Activated T-cell treated with anti-CD3 and anti-CD28 coated beads, Interleukin-2, amount 50 U/mL, for 48 hours (primary cell): Measurements from ENCODE around the gene ZNF226.
A peak's percentile ranks its signal among the peaks of the same experiment; 100 is the strongest.
"Not testable (repeated sequence)": the region's sequence is repeated elsewhere in the genome, so short reads cannot be mapped to it uniquely, and the experiment has no call there.

ENCODE experiments used
- DNase-seq, 2 experiments: peaks; one replicate each; pipeline ENCODE4 v3.0.0-alpha.2; 2020

Gene ZNF226

DNA sequence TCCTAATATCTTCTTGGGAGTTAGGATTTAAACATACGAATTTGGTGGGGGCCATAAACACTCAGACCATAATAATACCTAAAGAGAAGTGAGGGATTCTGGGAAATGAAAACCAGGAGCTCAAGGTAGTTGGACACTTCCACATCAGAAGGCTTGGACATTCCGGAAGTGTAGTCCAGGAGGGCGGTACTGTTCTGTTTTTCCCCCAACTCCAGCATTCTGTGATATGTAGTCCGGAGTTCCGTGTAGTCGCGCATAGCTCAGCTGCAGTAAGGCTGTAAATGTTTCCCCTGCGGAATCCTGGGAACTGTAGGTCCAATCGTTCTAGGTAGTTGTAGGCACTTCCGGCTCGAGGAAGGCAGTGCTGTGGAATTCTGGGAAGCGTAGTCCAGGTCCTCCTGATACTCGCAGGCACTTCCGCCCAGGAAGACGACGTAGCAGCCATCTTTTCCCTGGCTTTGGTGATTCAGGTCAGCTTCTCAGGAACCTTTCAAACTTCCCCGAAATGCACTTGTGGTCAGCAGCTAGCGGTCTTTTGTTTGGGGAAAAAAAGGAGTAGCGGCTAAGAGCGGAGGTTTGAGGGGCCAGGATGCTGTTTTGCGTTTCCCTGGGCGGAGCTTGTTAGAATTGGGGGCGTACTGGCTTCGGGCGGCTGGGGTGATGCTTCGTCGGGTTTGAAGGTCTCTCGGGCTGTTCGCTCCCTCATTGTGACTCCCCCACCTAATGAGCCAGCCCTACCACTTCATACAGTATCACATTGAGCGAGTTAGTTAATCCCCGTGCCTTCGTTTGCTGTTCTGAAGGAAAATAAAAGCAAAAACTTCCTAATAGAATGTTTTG lies at the start of gene ZNF226:
ZNF226 (plus strand) TSS at position 428 of the 840 bp plus-strand sequence. CDS start 4,981 bp downstream, outside the sequence.
- DNase-seq: peak; percentile 84

DNA sequence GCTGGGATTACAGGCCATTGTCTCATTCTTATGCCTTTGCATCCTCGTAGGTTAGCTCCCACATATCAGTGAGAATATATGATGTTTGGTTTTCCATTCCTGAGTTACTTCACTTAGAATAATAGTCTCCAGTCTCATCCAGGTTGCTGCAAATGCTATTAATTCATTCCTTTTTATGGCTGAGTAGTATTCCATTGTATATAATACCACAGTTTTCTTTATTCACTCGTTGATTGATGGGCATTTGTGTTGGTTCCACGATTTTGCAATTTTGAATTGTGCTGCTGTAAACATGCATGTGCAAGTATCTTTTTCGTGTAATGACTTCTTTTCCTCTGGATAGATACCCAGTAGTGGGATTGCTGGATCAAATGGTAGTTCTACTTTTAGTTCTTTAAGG lies 43.7 kb upstream of the ZNF226 start:
- DNase-seq: not testable (repeated sequence)

DNA sequence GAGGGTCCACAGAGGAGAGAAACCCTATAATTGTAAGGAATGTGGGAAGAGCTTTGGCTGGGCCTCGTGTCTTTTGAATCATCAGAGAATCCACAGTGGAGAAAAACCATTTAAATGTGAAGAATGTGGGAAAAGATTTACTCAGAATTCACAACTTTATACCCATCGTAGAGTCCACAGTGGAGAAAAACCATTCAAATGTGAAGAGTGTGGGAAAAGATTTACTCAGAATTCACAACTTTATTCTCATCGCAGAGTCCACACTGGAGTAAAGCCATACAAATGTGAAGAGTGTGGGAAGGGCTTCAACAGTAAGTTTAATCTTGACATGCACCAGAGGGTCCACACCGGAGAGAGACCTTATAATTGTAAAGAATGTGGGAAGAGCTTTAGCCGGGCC lies 32.9 kb upstream of the ZNF226 start:
- no peak for DNase-seq

DNA sequence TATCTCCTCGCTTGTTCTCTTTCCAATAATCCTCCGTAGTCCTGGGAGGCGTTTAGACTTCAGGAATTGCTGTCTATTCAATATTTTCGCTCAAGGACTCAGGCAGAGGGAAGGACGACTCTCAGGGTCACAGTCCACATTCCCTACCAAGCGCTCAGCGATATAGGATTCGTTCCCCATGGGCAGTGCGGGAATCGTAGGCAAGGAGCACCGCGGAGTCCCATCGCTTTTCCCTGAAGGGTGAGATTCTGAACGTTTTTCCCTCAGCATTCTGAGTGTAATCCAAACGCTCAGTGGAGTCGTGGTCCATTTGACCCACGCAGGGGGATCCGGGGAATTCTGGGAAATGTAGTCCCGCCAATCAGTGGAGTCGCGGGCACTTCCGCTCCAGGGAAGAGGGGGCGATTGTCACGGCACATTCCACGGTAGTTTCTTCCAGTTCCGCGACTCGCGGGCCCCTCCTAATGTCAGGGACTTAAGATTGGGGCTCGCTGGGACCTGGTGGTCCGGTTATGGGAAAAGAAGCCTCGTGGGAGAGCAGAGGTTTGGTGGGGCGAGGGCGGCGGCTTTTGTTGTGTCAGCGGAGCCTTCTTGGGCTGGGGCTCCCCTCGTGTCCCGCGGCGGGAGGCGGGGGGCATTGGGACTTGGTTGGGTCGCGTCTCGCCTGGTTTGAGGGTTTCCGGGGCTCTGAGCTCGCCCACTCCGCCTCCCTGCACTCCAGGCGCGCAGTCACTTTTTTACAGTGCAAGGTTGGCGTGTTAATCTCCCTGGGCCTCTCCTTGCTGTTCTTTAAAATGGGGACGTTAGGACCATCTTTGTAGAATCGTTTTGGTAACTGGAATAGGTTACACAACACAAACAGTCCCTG lies 23.5 kb upstream of the ZNF226 start, which contains the start of gene ZNF234:
ZNF234 (plus strand) TSS at position 364 of the 868 bp plus-strand sequence. CDS start 3,079 bp downstream, outside the sequence.
- peak; percentile 79 to 80 for DNase-seq

DNA sequence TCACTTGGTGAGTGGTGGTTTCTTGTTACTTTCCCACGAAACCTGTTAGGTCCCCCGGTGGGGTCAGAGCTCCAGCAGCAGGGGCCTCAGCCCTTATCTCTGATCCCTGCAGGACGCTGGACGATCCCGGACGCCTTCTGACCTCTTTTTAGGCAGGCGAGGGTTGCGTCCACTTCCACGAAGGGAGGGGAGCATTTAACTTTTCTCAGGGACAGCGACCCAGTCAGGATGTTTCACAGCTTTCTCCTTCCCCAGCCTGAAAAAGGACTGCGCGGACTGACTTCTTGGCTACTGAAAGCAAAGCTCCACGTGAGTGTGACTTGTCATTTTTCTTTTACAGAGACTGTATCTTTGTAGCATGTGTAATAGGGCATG lies 22.9 kb upstream of the ZNF226 start:
- DNase-seq: peak in 1 of 2 experiments; percentile 42

DNA sequence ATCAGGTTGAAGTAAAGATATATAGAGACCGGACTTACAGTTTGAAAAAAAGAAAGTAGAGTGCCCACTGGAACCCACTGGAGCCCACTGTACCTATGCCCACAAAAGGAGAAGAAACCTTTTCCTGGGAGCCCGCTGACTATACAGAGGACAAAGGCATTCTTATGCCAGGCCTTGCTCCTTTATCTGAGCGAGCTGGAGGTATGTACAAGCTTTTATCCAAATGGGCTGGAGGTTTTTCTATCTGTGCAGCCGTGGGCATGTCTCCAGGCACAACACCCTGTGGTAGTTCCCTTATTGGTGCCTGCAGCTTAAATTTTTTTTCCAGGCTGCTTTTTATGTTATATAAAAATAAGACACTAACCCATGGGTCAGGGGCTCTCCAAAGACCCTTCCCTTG lies 15.1 kb upstream of the ZNF226 start:
- no peak for DNase-seq

DNA sequence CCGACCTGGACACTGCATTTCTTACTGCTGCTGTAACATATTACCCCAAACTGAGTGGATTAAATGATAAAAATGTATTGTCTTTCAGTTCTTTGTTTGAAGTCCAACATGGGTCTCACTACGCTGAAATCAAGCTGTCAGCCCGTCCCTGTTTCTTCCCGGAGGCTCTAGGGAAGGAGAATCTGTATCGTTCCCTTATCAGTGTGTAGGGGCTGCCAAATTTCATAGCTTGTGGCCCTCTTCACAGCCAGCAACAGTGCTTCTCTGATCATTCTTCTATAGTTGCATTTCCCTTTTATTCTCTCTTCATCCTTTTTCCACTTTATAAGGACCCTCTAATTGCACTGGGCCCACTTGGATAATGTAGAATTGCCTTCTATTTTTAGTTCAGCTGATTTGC lies 13.4 kb upstream of the ZNF226 start:
- DNase-seq: no peak

DNA sequence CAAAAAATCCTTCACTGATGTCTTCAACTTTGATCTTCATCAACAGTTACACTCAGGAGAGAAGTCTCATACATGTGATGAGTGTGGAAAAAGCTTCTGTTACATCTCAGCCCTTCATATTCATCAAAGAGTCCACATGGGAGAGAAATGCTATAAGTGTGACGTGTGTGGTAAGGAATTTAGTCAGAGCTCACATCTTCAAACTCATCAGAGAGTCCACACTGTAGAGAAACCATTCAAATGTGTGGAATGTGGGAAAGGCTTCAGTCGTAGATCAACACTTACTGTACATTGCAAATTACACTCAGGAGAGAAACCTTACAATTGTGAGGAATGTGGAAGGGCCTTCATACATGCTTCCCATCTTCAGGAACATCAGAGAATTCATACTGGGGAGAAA lies 8.4 kb upstream of the ZNF226 start:
- DNase-seq: no peak

DNA sequence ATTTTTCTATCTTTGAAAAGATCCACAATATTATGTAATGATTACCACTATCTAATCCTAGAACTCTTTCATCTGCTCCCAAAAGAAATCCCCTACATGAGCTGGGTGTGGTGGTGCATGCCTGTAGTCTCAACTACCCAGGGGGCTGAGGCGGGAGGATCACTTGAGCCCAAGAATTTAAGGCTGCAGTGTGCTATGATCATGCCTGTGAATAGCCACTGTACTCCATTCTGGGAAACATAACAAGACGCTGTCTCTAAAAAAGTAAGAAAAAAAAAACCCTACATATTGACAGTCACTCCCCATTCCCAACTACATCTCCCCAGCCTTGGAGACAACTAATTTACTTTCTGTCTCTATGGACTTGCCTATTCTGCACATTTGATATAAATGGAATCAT lies 1.1 kb upstream of the ZNF226 start:
- DNase-seq: no peak

DNA sequence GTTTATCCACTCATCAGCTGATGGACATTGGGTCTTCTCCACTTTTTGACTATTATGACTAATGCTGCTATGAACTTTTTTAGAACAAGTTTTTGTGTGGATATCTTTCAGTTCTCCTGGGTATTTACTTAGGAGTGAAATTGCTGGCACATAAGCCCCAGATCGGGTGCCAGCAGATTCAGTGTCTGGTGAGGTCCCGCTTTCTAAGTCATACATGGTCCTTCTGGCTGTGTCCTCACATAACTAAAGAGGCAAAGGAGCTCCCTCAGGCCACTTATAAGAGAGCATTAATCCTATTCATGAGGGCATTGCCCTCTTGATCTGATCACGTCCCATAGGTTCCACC lies 600 bp upstream of the ZNF226 start:
- no peak for DNase-seq

DNA sequence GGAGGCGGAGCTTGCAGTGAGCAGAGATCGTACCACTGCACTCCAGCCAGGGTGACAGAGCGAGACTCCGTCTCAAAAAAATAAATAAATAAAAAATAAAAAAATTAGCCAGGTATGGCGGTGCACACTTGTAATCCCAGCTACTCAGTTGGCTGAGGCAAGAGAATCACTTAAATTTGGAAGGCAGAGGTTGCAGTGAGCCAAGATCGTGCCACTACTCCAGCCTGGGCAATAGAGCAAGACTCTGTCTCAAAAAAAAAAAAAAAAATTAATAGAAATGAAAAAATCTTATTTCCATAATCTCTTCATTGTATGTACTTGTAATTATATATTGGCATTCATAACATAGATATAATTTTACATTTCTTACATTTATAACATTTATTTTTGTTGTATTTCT lies 5.8 kb downstream of the ZNF226 start:
- not testable (repeated sequence) for DNase-seq

DNA sequence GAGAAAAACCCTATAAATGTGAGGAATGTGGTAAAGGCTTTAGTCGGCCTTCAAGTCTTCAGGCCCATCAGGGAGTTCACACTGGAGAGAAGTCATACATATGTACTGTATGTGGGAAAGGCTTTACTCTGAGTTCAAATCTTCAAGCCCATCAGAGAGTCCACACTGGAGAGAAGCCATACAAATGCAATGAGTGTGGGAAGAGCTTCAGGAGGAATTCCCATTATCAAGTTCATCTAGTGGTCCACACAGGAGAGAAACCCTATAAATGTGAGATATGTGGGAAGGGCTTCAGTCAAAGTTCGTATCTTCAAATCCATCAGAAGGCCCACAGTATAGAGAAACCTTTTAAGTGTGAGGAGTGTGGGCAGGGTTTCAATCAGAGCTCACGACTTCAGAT lies 11.7 kb downstream of the ZNF226 start:
- no peak for DNase-seq

DNA sequence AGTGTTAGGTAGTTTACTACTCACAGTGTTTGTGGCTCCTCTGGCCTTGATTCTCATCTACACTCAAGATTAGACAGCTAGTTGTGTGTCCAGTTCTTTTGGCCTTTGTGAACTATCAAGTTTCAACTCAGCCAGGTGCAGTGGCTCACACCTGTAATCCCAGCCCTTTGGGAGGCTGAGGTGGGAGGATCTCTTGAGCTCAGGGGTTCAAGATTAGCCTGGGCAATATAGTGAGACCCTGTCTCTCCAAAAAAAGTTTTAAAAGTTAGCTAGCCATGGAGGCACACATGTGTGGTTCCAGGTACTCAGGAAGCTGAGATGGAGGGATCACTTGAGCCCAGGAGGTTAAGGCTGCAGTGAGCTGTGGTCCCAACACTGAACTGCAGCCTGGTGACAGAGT lies 16.1 kb downstream of the ZNF226 start:
- DNase-seq: no peak

DNA sequence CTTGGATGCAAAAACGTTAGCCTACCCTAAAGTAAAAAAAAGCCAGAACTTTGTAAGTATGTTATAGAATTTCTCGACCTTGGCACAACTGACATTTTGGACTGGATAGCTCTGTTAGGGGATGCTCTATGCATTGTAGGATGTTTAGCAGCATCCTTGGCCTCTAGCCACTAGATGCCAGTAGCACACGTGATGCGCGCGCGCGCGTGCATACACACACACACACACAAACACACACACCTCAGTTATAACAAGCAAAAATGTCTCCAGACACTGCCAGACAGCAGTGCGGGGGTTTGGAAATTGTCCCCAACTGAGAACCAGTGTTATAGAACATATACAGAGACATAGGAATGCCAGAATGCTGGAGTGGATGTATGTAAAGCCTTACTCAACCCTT lies 17.2 kb downstream of the ZNF226 start:
- no peak for DNase-seq

DNA sequence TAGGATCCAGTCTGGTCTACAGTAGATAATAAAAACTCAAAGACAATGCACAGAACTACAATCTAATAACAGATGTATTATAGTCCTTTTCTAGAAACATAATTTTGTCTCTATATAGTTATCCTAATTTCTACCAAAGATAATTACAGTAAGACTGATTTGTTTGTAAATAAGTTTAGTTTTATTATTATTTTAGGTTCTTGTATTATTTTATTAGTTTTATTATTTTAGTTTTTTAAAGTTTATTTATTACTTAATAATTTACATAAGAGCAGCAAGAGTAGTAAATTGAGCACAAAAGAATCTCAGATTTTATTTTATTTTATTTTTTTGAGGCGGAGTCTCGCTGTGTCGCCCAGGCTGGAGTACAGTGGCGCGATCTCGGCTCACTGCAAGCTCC lies 25.1 kb downstream of the ZNF226 start:
- DNase-seq: no peak

DNA sequence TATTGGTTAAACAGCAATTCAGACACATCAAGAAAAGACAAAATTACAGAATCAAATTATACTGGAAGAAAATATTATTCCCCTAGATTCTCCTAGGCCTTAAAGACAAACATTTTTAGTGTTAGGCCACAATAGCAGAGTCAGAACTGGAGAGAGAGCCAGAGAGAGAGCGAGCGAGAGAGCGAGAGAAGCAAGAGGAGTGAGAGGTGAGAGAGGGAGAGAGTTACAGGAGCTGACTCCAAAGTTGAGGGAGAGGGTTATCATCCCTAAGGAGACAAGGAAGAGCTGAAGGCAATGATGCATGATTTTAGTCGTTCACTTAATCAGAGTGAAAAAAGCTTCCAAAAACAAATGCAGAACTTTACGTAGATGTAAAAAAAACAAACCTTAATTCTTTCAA lies 27.2 kb downstream of the ZNF226 start:
- no peak for DNase-seq

DNA sequence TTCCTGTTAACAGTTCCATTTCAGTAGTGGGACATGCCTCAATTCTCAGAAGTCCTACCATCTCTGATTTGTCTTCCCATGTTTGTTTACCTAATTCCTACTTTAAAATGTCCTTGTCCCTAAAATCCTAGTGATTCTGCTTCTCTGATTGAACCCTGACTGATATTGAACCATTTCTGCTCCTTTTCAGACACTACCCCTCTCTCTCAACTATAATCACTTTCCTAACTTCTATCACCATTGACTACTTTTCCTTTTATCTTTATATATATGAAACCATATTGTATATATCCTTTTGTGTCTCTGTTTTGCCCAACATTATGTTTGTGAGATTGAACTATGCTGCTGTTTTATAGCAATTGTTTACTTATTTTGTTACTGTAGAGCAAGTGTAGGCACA lies 31.9 kb downstream of the ZNF226 start:
- no peak for DNase-seq

DNA sequence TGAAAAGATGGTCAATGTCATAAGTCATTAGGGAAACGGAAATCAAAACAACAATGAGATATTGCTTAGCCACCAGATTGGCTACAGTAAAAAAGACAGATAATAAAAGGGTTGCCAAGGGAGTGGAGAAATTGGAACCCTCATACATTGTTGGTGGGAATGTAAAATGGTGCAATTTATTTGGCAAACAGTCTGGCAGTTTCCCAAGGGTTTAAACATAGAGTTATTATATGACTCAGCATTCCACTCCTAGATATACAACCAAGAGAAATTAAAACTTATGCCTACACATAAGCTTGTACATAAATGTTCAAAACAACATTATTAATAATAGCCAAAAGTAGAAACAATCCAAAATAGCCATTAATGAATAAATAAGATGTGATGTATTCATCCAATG lies 37.6 kb downstream of the ZNF226 start:
- DNase-seq: no peak

DNA sequence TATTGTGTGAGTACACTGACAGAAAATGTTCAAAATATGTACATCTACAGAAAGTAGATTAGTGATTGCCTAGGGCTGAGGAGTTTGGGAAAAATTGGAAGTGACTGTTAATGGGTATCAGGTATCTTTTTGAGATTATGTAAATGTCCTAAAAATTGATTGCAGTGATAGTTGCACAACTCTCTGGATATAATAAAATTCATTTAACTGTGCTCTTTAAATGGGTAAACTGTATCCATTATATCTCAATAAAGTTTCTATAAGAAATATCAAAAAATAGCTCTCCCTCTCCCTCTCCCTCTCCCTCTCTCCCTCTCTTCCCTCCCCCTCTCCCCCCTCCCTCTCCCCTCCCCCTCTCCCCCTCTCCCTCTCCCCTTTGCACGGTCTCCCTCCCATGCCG lies 38.1 kb downstream of the ZNF226 start:
- no peak for DNase-seq

DNA sequence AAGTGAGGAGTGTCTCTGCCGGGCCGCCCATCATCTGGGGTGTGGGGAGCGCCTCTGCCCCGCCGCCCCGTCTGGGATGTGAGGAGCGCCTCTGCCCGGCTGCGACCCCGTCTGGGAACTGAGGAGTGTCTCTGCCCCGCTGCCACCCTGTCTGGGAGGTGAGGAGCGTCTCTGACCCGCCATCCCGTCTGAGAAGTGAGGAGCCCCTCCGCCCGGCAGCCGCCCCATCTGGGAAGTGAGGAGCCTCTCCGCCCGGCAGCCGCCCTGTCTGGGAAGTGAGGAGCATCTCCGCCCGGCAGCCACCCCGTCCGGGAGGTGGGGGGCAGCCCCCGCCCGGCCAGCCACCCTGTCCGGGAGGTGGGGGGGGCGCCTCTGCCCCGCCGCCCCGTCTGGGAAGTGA lies 39.0 kb downstream of the ZNF226 start:
- DNase-seq: not testable (repeated sequence)

DNA sequence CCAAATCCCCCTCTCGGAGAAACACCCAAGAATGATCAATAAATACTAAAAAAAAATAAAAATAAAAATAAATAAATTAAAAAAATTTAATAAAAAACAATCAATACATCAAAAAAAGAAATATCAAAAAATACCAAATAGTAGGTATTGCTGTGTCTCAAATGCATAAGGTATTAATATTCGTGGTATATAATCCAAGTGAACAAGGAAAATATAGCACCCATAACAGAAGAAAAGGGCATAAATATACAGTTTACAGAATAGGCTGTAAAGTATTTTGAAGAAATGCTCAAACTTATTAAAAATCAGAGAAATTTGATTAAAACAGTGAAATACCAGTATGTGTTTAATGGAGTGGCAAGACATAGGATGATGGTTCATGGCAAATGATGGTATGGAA lies 39.9 kb downstream of the ZNF226 start:
- DNase-seq: no peak

DNA sequence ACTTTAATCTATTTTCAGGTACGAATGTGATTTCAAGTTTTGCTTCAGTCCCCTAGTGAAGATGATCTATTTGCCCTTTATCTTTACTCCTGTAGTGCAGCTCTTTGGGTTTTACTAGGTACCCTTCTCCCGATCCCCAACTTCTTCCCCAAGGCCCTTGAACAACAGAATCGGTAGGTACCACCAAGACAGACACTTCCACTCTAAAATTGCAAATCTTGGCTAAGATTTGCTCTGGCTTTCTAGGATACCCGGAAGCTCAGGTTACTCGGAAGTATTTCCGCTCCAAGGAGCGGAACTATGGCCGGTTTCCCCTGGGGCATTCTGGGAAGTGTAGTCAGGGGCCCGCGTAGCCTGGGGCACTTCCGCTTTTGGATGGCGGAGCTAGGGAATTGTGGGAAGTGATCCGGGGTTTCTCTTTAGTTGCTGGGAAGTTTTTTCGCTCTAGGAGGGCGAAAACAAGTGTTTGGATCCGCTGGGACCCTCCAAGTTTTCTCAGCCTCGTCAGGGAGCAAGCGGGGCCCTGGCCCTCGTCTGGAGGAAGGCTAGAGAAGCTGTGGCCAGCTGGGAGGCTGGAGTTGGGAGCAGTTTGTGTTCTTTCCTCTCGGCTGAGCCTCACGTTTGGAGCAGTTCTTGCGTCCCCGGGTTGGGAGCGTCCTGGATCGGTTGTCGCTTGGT lies 42.4 kb downstream of the ZNF226 start:
- DNase-seq: peak; percentile 83

DNA sequence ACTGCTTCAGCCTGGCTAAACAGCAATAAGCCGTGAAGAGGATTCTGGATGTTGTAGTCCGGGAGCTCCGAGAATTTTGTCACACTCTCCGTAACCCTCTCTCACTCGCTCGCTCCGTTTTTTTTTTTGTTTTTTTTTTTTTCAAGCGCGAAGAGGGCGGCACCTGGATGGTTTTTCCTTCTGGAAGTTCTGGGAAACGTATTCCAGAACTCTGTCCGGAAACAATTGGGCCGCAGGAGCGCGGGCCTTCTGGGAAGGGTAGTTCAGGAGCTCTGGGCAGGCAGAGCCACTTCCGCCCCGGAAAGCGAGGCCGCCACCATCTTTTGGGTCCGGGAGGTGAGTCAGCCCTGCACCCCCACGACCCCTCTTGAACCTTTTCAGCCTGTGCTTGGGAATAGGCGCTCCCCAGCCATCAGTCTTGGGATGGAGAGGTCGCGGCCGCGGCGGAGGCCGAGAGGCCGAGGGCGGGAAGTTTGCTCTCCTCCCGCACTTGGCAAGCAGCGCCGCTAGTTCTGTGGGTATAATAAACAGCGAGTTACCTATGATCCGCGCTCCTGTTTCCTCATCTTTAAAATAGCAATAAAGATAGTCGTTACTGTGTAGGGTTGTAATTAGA lies 47.5 kb downstream of the ZNF226 start, which contains the start of gene ZNF227:
ZNF227 (plus strand) TSS at position 283 of the 616 bp plus-strand sequence. CDS start 5,261 bp downstream, outside the sequence.
- DNase-seq: peak; percentile 87
